Measurements from ENCODE around the gene PCGF2.

GRCh38 chr17:38705523-38705802 lies 42.7 kb downstream of the PCGF2 start:
- TF ChIP-seq CTCF (conservative IDR thresholded peaks at IDR 0.05 in 1 of 2, IDR thresholded peaks at IDR 0.05 in 1 of 2; ENCODE audit: extremely low read depth in 1 of 2, insufficient read depth in 1 of 2, low read depth in 1 of 2, low read length in 2 of 2) = no peak
- TF ChIP-seq EZH2 (IDR thresholded peaks at IDR 0.05; ENCODE audit: borderline replicate concordance, low read length) = no peak

Data from mammary epithelial cell (primary cell).